GM20431 (cell line): ENCODE measurements around the gene ANO1.

Experiments used
- in situ Hi-C: fragments of 300-500 bp; cut with MseI, MboI; formaldehyde crosslinking; loops from one replicate; pipeline ENCODE4 v1.15.0; 2020; ENCODE audit warnings: low sequenced_read_pairs; ENCODE audit not compliant: unreplicated experiment

Gene ANO1

DNA sequence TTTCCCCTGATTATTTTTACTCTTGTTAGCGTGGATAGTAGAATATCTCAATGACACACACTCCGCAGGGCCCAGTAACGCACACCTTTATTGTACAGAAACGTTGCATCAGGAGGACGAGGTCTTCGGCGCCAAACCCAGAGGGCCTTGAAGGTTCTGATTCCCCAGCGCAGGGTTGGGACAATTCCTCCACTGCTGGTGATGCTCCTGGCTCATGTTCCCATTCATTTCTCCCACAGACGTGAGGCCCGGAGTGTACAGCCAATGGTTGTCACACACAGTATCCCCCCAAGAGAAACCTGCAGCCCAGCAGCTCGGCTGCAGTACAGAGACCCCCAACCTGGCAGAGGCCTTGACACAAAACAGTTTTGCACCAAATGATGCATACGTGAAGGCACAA, 6.1 kb upstream of the ANO1 start:
- in situ Hi-C loops: no loop called here

DNA sequence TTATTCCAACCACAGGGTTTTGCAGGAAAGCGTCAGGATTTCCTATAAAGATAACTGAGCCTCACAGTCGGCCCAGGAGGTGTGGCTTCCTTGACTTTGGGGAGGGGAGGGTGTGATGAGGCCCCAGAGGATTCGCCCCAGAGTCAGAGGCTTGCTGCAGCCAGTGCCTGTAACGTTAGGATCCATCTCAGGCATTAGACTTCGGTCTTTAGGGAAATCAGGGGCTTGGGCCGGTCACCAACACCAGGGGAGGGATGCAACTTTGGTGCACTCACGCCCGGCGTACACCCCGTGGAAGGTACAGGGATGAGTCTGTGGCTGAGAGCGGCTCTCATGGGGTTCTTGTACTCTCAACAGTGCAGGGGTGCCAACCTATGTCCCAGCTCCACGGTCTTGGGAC, 5.7 kb upstream of the ANO1 start:
- in situ Hi-C loops: no loop called here

DNA sequence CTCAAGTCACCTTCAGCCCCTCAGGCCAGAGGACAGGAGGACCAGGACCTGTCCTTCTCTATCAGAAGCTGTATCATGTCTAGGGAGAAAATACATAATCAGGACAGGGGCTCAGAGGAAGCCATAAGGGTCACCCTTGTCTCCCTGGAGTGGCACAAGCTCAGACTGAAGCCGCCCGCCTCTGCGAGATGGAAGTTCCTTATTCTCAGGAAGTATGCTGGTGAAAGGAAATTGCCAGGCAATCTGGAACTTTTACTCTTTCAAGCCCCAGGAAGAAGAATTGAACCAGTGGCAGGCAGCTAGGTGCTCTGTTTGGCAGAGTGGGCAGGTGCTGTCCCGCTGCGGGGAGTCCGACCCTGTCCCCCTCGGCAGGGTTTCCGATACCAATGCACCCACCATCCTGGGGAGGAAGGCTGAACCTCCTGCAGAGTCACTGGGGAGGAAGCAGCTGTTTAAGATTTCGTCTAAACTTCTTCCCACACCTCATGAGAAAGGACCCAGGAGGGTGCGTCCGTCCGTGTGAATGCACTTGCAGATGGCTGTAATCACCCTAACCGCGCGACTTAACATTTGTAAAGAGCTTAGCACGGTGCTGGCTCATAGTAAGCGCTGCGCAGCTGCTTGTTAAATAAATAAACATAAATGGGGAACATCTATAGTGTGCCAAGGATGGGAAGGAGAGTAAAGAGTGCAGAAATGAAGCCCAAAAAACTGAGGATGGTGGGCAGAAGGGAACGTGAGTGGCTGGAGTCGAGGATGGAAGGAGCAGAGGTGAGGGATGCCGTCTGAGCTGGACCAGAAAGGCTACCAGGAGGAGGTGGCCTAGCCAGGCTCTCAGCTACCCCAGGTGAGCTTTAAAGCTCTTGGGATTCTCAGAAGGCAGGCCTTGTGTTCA, 5.0 kb upstream of the ANO1 start:
- in situ Hi-C loops: no loop called here

DNA sequence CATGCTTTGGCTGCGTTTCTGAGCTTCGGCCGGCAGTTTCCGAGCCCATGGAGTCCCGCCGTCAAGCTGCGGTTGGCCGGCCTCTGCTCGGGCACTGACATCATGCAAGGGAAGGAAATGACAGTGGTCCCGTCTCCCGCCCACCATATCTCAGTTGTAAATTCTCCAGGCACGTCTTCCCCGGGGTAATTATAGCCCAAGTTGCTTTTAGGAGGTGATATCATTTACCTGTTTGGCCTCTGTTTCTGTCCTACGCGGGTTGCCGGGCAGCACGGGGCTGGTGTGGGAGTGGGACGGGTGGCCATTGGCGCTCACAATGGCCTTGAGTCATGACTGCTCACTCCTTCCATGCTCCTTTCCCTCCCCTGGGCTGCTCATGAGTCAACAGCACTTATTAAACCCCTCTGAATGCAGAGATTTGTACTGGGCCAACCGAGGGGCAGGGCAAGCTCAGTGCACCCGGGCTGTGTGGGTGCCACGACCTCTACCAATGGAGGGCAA, 4.2 kb upstream of the ANO1 start:
- in situ Hi-C loops: no loop called here

DNA sequence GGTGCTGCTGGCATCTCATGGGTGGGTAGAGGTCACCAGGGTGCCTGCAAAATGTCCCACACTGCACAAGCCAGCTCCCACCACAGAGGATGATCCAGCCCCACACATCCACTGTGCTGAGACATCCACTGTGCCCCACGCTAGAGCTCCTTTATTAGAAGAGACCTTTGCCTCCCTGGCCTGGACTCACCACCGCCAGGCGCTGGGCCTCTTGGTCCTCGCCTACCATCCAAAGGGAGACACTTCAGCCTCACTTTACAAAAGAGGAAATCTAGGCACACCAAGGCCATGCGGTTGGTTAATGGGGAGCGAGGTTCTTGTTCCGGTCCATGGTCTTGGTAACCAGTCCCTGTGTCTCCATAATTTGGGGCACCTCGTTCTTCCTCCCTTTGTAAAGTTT, 3.4 kb upstream of the ANO1 start:
- in situ Hi-C loops: no loop called here

DNA sequence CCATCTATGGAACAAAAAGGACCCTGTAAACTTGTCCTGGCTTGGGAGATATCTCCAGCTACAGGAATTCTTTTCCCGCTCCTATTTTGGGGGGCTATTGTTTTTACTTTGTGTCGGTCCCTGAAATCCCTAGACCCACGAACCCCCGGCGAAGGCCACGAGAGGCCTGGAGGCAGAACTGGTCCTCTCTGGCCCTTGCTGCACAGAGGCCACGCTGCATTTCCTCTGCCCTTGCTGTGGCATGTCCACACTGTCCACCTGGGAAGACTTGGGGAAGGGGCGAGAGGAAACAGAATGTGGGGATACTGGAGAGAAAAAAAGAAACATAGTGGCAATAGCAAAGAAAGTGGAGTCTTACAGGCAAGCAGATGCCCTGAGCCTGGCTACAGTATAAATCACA, 2.3 kb upstream of the ANO1 start:
- in situ Hi-C loops: no loop called here

DNA sequence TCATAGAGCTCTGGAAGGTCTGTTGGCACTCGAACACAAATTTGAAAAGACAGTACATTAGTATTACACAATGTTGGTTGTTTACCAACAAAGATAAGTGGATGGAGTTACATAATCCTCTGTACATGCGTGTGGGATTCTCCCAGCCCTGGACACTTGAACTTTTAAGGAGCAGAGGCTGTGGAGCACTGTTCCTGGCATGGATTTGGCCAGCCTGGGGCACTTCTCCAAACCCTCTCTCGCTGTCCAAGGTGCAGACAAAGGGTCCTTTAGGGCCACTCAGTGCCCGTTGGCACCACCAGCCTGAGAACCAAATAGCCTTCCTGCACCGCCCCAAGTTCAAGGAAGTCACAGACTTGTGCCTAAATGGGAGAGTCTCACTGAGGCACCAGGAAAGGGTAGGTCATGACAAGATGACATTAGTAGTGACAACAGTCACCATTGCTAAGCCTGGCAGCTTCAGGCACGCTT, 1.6 kb upstream of the ANO1 start:
- in situ Hi-C loops: no loop called here

DNA sequence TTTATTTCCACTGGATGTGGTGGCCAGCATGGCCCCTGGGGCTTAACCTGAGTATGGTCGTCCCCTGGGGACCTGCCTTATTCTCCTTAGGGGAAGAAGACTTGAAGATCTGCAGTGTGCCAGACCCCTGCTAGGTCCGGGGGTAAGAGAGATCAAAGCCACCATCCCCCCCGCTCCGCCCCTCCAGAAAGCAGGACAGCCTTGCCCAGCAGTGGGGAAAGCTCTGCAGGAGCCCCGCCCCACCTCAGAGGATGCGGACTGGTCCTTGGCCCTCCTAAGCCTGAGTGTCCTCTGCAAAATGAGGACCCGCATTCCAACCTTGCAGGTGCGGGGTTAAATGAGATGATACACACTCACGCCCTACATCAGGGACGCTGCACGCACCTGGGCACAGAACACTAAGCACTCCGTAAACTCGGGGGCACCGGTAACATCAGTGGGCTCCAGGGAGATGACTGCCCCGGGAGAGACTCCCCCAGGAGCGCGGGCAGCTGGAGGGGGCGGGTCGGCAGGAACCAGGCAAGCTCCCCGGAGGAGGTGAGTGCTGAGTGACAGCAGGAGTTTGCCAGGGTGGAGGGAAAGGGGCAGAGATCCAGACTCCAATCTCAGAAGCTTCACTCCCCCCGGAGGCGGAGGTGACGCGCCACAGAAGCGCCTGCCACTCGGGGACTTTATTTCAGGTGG, 564 bp upstream of the ANO1 start:
- in situ Hi-C loops: no loop called here

DNA sequence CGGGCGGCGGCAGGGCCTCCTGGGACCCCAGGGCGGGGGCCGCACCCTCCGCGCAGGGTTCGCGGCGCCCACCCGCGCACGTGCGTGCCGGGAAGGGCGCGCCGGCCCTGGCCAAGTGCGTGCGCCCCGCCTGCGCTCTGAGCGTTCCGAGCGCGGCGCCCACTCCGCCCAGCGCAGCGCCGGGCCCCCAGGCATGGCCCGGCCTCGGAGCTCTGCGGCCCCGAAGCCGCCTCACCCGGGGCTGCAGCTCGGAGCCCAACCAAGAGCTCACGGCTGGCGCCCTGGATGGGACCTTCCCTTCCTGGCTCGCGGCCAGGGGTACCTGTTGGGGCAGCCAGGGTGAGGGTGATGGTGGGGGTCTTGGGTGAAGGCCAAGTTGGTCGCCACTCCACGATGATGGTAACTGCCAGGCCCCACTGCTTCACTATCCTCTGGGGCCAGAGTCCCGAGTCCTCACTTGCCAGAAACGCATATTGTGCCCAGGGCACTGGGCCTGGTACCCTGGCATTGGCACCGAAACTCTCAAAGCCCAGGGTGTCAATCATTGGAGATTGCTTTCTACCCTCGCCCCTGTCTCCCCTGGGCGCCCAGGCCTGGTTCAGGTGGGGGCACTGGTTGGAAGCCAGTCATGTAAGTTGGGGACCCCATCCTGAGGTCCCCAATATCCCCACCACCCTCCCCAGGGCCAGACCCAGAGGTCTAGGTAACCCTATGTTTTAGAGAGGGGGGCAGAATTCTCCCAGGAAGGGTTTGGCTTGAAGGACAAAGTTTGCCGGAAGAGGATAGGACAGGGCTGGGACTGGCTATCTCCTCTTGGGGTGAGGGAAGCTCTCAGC, 882 bp downstream of the ANO1 start:
- in situ Hi-C loops: no loop called here

DNA sequence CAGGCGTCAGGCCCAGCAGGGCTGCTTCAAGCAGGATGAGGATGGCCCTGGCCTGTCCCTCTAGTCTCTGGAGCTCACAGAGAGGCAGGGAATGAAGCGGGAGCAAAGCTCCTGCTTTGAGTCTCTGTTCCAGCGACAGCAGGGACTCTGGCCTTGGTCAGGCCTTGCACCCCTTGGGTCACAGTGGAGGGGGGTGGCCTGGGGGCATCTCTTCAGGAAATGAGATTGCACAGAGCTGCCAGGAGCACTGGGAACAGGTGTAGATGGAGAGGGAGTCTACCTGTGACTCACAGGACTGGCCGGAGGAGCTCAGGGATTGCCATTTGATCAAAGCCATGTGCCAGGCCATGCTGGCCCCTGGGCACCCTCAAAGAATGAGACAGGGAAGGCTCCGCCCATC, 1.6 kb downstream of the ANO1 start:
- in situ Hi-C loops: no loop called here

DNA sequence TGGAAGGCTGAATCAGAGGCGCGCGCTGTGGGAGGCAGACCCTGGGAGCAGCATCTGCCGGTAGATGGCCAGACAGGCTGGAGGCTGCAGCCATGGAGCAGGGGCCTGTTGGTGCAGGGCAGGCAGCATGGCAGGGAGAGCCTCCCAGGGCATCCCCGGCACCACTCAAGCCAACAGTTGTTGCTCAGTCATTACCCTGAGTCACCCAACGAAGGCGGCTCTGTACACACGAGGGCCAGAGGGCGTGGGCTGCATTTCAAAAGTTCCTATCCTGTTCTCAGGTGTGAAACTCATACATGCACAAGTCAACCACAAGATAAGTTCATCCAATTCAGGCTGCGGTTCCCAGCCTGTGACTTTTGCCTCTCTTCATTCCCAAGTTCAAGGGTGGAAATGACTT, 2.6 kb downstream of the ANO1 start:
- in situ Hi-C loops: no loop called here

DNA sequence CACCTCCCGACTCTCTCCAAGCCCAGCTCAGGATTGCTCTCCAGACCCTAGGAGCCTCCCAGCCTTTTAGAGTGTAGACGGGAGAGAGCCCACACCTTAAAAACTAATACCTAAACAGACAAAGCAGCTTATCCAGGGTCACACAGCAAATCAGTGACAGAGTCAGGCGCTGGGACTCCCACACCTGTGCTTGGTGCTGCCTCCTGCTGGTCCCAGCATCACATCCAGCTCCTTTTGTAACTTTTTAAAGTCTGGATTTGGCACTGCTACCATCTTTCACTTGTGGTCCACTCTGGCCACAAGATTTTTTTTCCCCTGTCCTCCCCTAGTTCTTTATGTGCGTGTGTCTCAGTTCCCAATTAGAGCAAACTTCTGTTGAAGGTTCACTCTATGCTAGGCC, 4.7 kb downstream of the ANO1 start:
- in situ Hi-C loops: no loop called here

DNA sequence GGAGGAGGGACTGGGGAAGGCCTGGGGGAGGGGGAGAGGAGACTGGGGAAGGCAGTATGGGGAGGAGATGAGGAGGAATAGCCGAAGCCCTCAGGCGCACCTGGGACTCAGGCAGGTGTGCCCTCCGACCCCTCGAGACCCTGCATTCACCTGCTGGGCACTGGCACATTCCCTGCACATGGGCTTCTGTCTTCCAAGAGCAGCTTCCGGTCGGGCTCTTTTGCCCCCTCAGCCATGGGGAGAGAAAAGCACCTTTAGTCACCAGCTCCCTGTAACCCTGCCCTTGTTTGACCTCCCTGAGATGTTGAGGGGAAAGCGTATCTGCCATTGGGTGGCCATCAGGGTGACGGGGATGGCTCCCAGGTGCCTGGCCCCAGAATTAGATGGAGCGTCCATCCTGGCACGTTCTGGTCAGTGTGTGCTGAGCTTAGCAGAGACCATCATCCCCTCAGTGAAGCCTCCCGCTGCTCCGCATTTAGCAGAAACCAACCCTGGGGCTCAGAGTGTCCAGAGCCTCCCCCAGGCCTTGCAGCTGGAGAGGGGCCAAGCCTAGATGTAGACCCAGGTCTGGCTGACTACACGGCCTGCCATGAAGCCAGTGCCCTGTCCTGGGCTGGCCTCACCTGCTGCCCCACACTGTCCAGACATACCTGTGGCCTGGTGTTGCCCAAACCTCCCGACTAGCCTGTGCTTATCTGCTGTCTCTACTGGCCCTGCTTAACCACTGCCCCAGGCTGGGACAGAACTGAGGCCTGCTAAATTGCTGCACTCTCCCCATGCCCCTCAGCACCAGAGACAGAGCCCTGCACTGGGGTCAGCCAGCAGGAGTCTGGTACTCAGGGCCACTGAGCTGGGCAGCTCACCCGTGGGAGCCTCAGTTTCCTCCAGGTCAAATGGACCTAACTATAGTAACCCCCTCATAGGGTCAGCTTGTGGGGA, 6.2 kb downstream of the ANO1 start:
- in situ Hi-C loops: no loop called here

DNA sequence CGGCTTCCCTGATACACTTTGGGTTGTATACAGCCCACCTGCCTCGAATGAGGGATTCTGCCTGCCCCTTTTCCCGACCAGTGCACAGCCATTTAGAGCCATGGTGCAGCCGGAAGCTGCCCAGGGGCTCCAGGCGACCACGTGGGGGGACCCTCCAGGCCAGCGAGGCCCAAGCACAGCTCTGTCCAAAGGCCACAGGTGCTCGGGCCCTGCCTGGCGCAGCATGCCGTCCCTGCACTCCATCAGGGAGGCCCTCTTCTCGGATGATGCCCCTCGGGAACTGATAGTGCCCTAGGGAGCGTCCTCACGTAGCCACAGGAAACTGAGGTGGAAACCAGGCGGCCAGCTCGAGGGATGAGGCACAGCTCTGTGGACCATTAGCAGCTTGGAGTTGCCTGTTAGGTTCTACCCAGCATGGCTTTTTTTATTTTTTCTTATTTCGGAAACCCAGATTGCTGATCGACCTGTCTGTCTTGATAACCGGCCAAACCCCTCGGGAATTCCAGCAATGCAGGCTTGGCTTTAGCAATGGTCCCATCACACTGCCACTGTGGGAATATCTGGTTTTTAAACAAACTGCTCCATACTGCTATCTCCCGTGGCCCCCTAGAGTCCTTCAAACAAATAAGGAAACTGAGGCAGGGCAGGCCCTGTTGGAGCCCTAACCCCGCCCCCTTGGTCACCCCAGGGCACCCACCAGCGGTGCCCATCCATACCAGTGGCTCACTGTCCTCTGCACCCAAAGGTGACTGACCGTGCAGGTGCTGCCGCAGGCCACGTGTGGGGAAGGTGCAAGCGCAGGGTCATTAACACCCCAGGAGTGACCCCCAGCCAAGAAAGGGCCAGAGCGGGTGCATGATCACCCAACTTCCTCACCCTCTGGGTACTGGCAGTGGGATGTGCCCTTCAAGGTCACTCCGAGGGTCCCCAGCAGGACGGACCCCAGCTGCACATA, 8.0 kb downstream of the ANO1 start:
- in situ Hi-C loops: no loop called here

DNA sequence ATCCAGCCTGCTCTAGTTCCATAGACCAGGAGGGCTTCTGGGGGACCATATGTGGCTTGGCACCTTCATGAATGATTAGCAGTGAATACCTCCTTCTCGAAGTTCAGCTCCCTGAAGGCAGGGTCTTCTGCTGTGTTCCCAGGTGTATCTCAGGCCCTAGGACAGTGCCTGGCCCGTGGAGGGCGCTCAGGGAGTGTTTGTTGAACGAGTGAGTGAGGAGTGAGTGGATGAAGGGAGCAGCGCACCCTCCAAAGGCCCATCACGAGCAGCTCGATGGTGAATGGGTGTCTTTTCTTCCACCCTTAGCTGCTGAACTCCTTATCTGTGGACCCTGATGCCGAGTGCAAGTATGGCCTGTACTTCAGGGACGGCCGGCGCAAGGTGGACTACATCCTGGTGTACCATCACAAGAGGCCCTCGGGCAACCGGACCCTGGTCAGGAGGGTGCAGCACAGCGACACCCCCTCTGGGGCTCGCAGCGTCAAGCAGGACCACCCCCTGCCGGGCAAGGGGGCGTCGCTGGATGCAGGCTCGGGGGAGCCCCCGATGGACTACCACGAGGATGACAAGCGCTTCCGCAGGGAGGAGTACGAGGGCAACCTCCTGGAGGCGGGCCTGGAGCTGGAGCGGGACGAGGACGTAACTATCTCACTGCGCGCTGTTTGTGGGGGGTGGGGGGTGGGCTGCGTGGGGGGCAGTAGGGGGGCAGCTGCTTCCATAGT, 9.5 kb downstream of the ANO1 start:
- in situ Hi-C loops: no loop called here

DNA sequence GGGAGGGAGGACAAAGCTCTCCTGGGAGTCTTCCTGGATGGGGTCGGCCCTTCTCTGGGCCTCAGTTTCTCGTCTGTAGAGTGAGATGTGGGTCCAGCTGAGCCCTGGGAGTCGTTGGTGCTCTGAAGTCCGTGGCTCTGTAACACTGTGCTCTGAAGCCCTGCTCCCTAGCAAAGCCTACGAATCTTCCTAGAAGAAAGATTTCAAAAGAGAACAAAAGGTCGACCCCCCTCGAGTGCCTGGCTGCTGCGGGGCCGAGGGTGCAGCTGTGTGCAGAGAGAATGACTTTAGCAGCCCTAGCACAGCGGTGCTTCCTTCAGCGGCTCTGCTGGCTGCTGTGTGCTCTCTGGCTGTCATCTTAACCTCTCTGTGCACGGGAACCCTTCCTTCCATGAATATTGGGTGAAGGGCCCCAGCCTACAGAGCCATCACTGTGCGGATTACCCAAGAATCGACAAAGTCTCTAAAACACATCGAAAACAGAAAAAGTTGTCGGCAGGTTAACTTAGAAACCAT, 10.7 kb downstream of the ANO1 start:
- in situ Hi-C loops: no loop called here

DNA sequence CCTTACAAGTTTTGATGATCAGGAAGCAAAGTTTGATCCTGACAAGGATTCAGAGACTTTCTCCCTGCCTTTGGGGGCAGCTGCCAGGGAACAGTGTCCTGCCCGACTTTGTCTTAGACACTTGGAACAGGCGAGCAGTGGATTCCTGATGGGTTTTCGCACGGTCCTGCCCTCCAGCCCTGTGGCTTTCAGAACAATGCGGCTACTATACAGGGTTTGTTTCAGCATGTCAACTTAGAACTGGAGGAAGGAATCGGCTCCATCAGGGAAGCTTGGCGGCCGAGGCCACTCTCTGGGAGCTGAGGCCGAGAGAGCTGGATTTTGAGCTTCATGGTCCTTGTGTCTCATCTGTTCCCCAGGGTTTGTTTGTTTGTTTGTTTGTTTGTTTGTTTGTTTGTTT, 11.5 kb downstream of the ANO1 start:
- in situ Hi-C loops: no loop called here
